ENCODE measurements around the gene ZNF22. TPM values are rescaled to one million over a fixed set of nuclear protein-coding genes. Genes with fewer than 3 reads are reported as not detected.

The ZNF22 gene
- total RNA-seq, 1 experiment from 2014 or later = 42.1 TPM

GRCh38 chr10:44990965-44991364 is 9.8 kb upstream of the ZNF22 start:
- Histone ChIP-seq H3K4me1 (ENCODE audit: insufficient read depth, low read length, poor library complexity, severe bottlenecking) (no peaks in the 10 kb centered on the region), H3K9me3 (ENCODE audit: low read depth, low read length, poor library complexity, severe bottlenecking) (no peaks in the 10 kb centered on the region), H3K27ac (ENCODE audit: low read depth, low read length, poor library complexity, severe bottlenecking) (no peak overlapping the region), H3K4me3 (ENCODE audit: low read depth, low read length, poor library complexity, severe bottlenecking) (no peak overlapping the region), H3K27me3 (replicated peaks; ENCODE audit: insufficient read depth, low read depth, low read length, poor library complexity) (no peaks in the 10 kb centered on the region), H3K36me3 (ENCODE audit: insufficient read depth, low read length, poor library complexity, severe bottlenecking) (no peaks in the 10 kb centered on the region)
- ChIA-PET POLR2A (ENCODE audit: low non-redundant PET) (no interaction called here), CTCF (no interaction called here)
- no peak for TF ChIP-seq EZH2 (IDR thresholded peaks at IDR 0.05; ENCODE audit: borderline replicate concordance, low read depth, low read length, poor library complexity, severe bottlenecking)
- TF ChIP-seq, protein P1, sequence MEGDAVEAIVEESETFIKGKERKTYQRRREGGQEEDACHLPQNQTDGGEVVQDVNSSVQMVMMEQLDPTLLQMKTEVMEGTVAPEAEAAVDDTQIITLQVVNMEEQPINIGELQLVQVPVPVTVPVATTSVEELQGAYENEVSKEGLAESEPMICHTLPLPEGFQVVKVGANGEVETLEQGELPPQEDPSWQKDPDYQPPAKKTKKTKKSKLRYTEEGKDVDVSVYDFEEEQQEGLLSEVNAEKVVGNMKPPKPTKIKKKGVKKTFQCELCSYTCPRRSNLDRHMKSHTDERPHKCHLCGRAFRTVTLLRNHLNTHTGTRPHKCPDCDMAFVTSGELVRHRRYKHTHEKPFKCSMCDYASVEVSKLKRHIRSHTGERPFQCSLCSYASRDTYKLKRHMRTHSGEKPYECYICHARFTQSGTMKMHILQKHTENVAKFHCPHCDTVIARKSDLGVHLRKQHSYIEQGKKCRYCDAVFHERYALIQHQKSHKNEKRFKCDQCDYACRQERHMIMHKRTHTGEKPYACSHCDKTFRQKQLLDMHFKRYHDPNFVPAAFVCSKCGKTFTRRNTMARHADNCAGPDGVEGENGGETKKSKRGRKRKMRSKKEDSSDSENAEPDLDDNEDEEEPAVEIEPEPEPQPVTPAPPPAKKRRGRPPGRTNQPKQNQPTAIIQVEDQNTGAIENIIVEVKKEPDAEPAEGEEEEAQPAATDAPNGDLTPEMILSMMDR (conservative IDR thresholded peaks at IDR 0.05; ENCODE audit: low read depth, low read length) = no peak
- intact Hi-C loops (cut with micrococcal nuclease; ENCODE audit: unreplicated experiment) = loop anchor here (5.0 kb wide), 1 partner anchor 59 kb away; no protein-coding TSS in a partner anchor
- DNase-seq (ENCODE audit: low spot score) = no peak
- BruUV-seq (replicated peaks) = no TSS peak

DNA sequence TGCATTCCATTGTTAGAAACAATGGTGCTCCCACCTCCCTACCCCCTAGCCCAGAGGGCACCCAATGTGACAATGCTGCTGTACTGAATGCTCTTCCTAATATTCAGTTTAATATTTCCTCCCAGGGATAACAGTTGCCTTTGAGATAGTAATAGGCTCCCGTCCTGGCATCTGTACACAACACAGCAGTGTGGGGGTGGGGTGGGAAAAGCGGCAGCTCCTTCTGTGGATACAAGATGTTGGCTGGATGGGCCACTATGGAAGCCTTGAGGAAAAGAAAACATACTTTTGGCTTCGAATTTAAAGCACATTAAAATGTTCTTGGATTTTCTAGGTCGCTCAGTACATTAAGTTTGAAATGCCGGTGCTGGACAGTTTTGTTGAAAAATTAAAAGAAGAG is 9.2 kb upstream of the ZNF22 start:
- ChIA-PET POLR2A (ENCODE audit: low non-redundant PET) (no interaction called here), CTCF (no interaction called here)
- no TSS peak for BruUV-seq (replicated peaks)
- no peaks in the 10 kb centered on the region for H3K9me3 ChIP-seq (ENCODE audit: low read depth, low read length, poor library complexity, severe bottlenecking)
- intact Hi-C loops (cut with micrococcal nuclease; ENCODE audit: unreplicated experiment) = loop anchor here (5.0 kb wide), 1 partner anchor 59 kb away; no protein-coding TSS in a partner anchor
- no peaks in the 10 kb centered on the region for H3K27me3 ChIP-seq (replicated peaks; ENCODE audit: insufficient read depth, low read depth, low read length, poor library complexity)
- DNase-seq (ENCODE audit: low spot score) = no peak
- TF ChIP-seq EZH2 (IDR thresholded peaks at IDR 0.05; ENCODE audit: borderline replicate concordance, low read depth, low read length, poor library complexity, severe bottlenecking) = no peak
- TF ChIP-seq, protein P1 (conservative IDR thresholded peaks at IDR 0.05; ENCODE audit: low read depth, low read length) = no peak
- H3K36me3 ChIP-seq (ENCODE audit: insufficient read depth, low read length, poor library complexity, severe bottlenecking) = no peaks in the 10 kb centered on the region
- H3K4me3 ChIP-seq (ENCODE audit: low read depth, low read length, poor library complexity, severe bottlenecking) = no peak overlapping the region
- H3K4me1 ChIP-seq (ENCODE audit: insufficient read depth, low read length, poor library complexity, severe bottlenecking) = no peaks in the 10 kb centered on the region
- H3K27ac ChIP-seq (ENCODE audit: low read depth, low read length, poor library complexity, severe bottlenecking) = no peak overlapping the region

GRCh38 chr10:44992070-44992731 is 8.5 kb upstream of the ZNF22 start:
- TF ChIP-seq, protein P1 (conservative IDR thresholded peaks at IDR 0.05; ENCODE audit: low read depth, low read length) = no peak
- TF ChIP-seq EZH2 (IDR thresholded peaks at IDR 0.05; ENCODE audit: borderline replicate concordance, low read depth, low read length, poor library complexity, severe bottlenecking) = no peak
- no TSS peak for BruUV-seq (replicated peaks)
- no peaks in the 10 kb centered on the region for H3K27me3 ChIP-seq (replicated peaks; ENCODE audit: insufficient read depth, low read depth, low read length, poor library complexity)
- CTCF ChIA-PET = no interaction called here
- H3K27ac ChIP-seq (ENCODE audit: low read depth, low read length, poor library complexity, severe bottlenecking) = no peak overlapping the region
- no peak for DNase-seq (ENCODE audit: low spot score)
- intact Hi-C loops (cut with micrococcal nuclease; ENCODE audit: unreplicated experiment) = loop anchor here (5.0 kb wide), 1 partner anchor 60 kb away; no protein-coding TSS in a partner anchor
- H3K9me3 ChIP-seq (ENCODE audit: low read depth, low read length, poor library complexity, severe bottlenecking) = no peaks in the 10 kb centered on the region
- no peaks in the 10 kb centered on the region for H3K4me1 ChIP-seq (ENCODE audit: insufficient read depth, low read length, poor library complexity, severe bottlenecking)
- H3K36me3 ChIP-seq (ENCODE audit: insufficient read depth, low read length, poor library complexity, severe bottlenecking) = no peaks in the 10 kb centered on the region
- POLR2A ChIA-PET (ENCODE audit: low non-redundant PET) = no interaction called here
- H3K4me3 ChIP-seq (ENCODE audit: low read depth, low read length, poor library complexity, severe bottlenecking) = no peak overlapping the region

Measured in A673 (cell line).